ENCODE results near the gene BLOC1S5.

Gene BLOC1S5

GRCh38 chr6:8063761-8064637, at the start of gene BLOC1S5:
TSS of gene BLOC1S5 (minus strand) at chr6:8064389. CDS start at chr6:8064376, 13 bp downstream.
- peak; percentile 94 to 97 for DNase-seq (ENCODE audit: low read depth in 2 of 2, low spot score in 1 of 2)

- DNase-seq (ENCODE audit: low read depth in 2 of 2, low spot score in 1 of 2), result no peak
Measured at GRCh38 chr6:8113131-8113654, 49.0 kb upstream of the BLOC1S5 start.

- no peak for DNase-seq (ENCODE audit: low read depth in 2 of 2, low spot score in 1 of 2)
Measured at GRCh38 chr6:8110725-8111124, 46.5 kb upstream of the BLOC1S5 start.

- DNase-seq (ENCODE audit: low read depth in 2 of 2, low spot score in 1 of 2), result no peak
Measured at GRCh38 chr6:8110117-8110721, 46.0 kb upstream of the BLOC1S5 start.

GRCh38 chr6:8108759-8109539, 44.8 kb upstream of the BLOC1S5 start:
- no peak for DNase-seq (ENCODE audit: low read depth in 2 of 2, low spot score in 1 of 2)

GRCh38 chr6:8108031-8108660, 44.0 kb upstream of the BLOC1S5 start:
- no peak for DNase-seq (ENCODE audit: low read depth in 2 of 2, low spot score in 1 of 2)

- DNase-seq (ENCODE audit: low read depth in 2 of 2, low spot score in 1 of 2), result no peak
Measured at GRCh38 chr6:8105791-8106190, 41.6 kb upstream of the BLOC1S5 start.

- DNase-seq (ENCODE audit: low read depth in 2 of 2, low spot score in 1 of 2), result no peak
Measured at GRCh38 chr6:8103726-8104125, 39.5 kb upstream of the BLOC1S5 start.

- peak; percentile 96 to 98 for DNase-seq (ENCODE audit: low read depth in 2 of 2, low spot score in 1 of 2)
Measured at GRCh38 chr6:8102122-8102958, 38.2 kb upstream of the BLOC1S5 start, which contains the start of gene EEF1E1. TSS of gene EEF1E1 (minus strand) at chr6:8102548. CDS start at chr6:8102521, 27 bp downstream.

- no peak for DNase-seq (ENCODE audit: low read depth in 2 of 2, low spot score in 1 of 2)
Measured at GRCh38 chr6:8100159-8100854, 36.1 kb upstream of the BLOC1S5 start.

GRCh38 chr6:8090650-8091049, 26.5 kb upstream of the BLOC1S5 start:
- DNase-seq (ENCODE audit: low read depth in 2 of 2, low spot score in 1 of 2), result no peak

GRCh38 chr6:8088886-8089285, 24.7 kb upstream of the BLOC1S5 start:
- no peak for DNase-seq (ENCODE audit: low read depth in 2 of 2, low spot score in 1 of 2)

- no peak for DNase-seq (ENCODE audit: low read depth in 2 of 2, low spot score in 1 of 2)
Measured at GRCh38 chr6:8087870-8088754, 23.9 kb upstream of the BLOC1S5 start.

GRCh38 chr6:8086755-8087306, 22.6 kb upstream of the BLOC1S5 start:
- no peak for DNase-seq (ENCODE audit: low read depth in 2 of 2, low spot score in 1 of 2)

GRCh38 chr6:8085053-8085511, 20.9 kb upstream of the BLOC1S5 start:
- no peak for DNase-seq (ENCODE audit: low read depth in 2 of 2, low spot score in 1 of 2)

- DNase-seq (ENCODE audit: low read depth in 2 of 2, low spot score in 1 of 2), result no peak
Measured at GRCh38 chr6:8084586-8084985, 20.4 kb upstream of the BLOC1S5 start.

GRCh38 chr6:8082954-8083858, 19.0 kb upstream of the BLOC1S5 start:
- DNase-seq (ENCODE audit: low read depth in 2 of 2, low spot score in 1 of 2), result no peak
